ENCODE data around the gene EML1. TPM values are rescaled to one million over a fixed set of nuclear protein-coding genes. Genes with fewer than 3 reads are reported as not detected.

Gene EML1
- total and polyA plus RNA-seq, 7 donors: 3.1 to 40.4 (median 7.5) TPM

DNA sequence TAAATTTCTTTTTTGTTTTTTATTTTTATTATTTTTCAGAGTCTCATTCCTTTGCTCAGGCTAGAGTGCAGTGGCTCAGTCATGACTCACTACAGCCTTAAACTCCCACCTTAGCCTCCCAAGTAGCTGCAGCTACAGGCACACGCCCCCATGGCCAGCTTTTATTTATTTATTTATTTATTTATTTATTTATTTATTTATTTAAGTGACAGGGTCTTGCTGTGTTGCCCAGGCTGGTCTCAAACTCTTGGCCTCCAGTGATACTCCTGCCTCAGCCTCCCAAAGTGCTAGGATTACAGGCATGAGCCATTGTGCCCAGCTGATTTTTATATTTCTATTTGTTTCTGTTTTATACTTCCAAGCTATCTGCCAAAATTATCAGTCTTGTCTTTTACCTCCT lies 182.8 kb downstream of the EML1 start:
- no peaks in the 10 kb centered on the region for H3K36me3 ChIP-seq (ENCODE audit: insufficient read depth in 1 of 2, low read depth in 1 of 2)
- TF ChIP-seq, protein P1, sequence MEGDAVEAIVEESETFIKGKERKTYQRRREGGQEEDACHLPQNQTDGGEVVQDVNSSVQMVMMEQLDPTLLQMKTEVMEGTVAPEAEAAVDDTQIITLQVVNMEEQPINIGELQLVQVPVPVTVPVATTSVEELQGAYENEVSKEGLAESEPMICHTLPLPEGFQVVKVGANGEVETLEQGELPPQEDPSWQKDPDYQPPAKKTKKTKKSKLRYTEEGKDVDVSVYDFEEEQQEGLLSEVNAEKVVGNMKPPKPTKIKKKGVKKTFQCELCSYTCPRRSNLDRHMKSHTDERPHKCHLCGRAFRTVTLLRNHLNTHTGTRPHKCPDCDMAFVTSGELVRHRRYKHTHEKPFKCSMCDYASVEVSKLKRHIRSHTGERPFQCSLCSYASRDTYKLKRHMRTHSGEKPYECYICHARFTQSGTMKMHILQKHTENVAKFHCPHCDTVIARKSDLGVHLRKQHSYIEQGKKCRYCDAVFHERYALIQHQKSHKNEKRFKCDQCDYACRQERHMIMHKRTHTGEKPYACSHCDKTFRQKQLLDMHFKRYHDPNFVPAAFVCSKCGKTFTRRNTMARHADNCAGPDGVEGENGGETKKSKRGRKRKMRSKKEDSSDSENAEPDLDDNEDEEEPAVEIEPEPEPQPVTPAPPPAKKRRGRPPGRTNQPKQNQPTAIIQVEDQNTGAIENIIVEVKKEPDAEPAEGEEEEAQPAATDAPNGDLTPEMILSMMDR (IDR thresholded peaks at IDR 0.05): no peak

DNA sequence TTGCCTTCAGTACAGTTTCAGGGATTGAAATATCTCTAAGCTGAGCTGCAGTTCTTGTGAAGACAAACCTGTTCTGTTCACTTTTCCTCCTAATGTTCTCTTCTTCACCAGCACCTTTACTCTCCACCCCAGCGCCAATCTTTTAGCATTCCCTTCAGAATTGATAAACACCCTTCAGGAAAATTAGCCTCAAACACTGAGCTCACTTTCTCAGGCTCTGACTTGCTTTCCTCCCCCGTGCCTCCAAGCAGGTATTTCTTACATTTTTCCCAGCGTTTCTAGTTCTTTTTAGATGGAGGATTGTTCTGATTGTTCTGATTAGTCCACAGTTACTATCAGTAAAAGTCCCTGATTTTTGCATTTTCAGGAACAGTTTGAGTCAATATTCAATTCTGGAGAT lies 183.5 kb downstream of the EML1 start:
- no peak overlapping the region for H3K27ac ChIP-seq
- TF ChIP-seq, protein P1 (IDR thresholded peaks at IDR 0.05): no peak
- ATAC-seq (no peak), DNase-seq (no peak)
- WGBS, 3 donors: 93 to 96% (median 94%) methylated on average over 3 of the region's 3 CpGs
- H3K36me3 ChIP-seq (ENCODE audit: insufficient read depth in 1 of 2, low read depth in 1 of 2): no peaks in the 10 kb centered on the region
- no peak overlapping the region for H3K4me3 ChIP-seq
- H3K27me3 ChIP-seq (ENCODE audit: insufficient read depth in 3 of 3, low read length in 2 of 3): no peaks in the 10 kb centered on the region
- H3K9me3 ChIP-seq: peaks cover 6% of the 10 kb centered on the region
- intact Hi-C loops (cut with DNase I): no loop called here
- no peaks in the 10 kb centered on the region for H3K4me1 ChIP-seq

More for the DNA sequence above, 182.8 kb downstream of the EML1 start:
- DNase-seq: no peak
- no peak for ATAC-seq
- intact Hi-C loops (cut with DNase I): no loop called here
- WGBS, 3 donors: 92 to 97% (median 97%) methylated on average over 1 of the region's 1 CpG
- H3K9me3 ChIP-seq: peaks cover 6% of the 10 kb centered on the region
- no peaks in the 10 kb centered on the region for H3K27me3 ChIP-seq (ENCODE audit: insufficient read depth in 3 of 3, low read length in 2 of 3)
- H3K4me1 ChIP-seq: no peaks in the 10 kb centered on the region
- H3K27ac ChIP-seq: no peak overlapping the region
- no peak overlapping the region for H3K4me3 ChIP-seq

DNA sequence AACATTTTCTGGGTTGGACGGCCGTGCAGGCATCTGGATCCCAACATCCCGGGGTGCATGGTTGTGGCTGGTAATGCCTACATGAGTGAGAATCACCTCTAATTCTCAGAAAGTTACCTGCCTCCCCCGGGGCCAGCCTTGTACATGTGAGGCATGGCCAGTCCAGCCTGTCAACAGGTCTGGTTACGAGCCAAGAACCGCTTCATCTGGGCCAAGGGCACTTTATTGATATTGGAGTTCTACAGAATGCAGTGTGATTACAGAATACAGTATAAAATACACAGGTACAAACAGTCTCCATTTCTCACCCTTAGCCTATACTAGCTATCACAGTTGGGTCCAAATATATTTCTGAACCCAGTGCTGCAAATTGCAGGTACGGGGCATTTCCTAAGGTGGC lies 187.1 kb downstream of the EML1 start:
- Histone ChIP-seq H3K4me3 (no peak overlapping the region), H3K9me3 (peaks cover 6% of the 10 kb centered on the region), H3K27ac (no peak overlapping the region), H3K4me1 (peaks cover 10% of the 10 kb centered on the region), H3K27me3 (ENCODE audit: insufficient read depth in 3 of 3, low read length in 2 of 3) (no peaks in the 10 kb centered on the region), H3K36me3 (ENCODE audit: insufficient read depth in 1 of 2, low read depth in 1 of 2) (no peaks in the 10 kb centered on the region)
- intact Hi-C loops (cut with DNase I): loop anchor here (5.0 kb wide), 2 partner anchors 42 to 212 kb away; no protein-coding TSS in a partner anchor
- DNase-seq (no peak), ATAC-seq (no peak)
- 86 to 87% (median 86%) methylated on average over 7 of the region's 7 CpGs for WGBS, 3 donors
- TF ChIP-seq, protein P1 (IDR thresholded peaks at IDR 0.05): no peak

DNA sequence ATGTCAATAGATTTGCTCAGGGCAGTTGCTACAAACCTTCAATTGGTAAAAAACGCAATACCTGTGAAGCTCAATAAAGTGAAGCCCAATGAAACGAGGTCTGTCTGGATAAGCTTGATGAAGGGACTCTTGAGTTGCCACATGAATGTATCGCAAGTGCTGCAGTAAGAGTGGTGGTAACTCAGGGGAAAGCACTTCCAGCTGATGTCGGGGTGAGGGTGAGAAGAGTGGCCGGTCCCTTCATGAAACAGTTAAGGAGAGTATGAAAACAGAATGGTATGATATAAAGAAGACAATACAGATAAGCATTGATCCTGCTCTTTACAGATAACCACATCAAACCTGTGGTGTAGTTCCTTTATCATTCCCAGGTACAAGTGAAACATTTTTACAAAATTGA lies 188.6 kb downstream of the EML1 start:
- Histone ChIP-seq H3K4me3 (no peak overlapping the region), H3K4me1 (peaks cover 10% of the 10 kb centered on the region), H3K27me3 (ENCODE audit: insufficient read depth in 3 of 3, low read length in 2 of 3) (no peaks in the 10 kb centered on the region), H3K36me3 (ENCODE audit: insufficient read depth in 1 of 2, low read depth in 1 of 2) (no peaks in the 10 kb centered on the region), H3K27ac (no peak overlapping the region), H3K9me3 (no peaks in the 10 kb centered on the region)
- intact Hi-C loops (cut with DNase I): loop anchor here (1.0 to 5.0 kb wide), 4 partner anchors 40 to 210 kb away; no protein-coding TSS in a partner anchor
- TF ChIP-seq, protein P1 (IDR thresholded peaks at IDR 0.05): no peak
- DNase-seq (no peak), ATAC-seq (no peak)
- WGBS, 3 donors: 81 to 86% (median 84%) methylated on average over 5 of the region's 5 CpGs
